NOMO-1 (cell line): Measurements from ENCODE around the gene MTHFS.

Experiments
- DNase-seq, 2 experiments: peaks; one replicate each; lab custom pipeline; 2025; ENCODE audit not compliant: unreplicated experiment in 2 of 2; lab: John Stamatoyannopoulos, UW

MTHFS gene

DNA sequence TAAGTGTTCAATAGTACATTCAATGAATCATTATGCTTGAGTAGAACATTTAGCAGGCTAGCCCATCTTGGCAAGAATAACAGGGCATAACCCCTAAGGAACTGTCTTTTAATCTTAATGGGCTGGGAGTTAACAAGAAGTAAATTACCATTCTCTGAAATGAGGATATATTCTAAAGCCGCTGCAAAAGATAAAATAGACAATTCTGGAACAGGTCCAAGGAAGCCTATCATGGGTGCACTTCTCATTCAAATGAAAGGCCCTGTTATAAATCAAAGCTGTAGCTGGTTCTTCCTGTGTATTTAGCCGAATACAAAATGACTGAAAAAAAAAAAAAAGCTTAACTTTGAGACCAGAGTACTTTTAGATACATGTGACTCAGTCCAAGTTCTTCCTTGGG is 15.6 kb downstream of the MTHFS start:
- DNase-seq, result no peak

DNA sequence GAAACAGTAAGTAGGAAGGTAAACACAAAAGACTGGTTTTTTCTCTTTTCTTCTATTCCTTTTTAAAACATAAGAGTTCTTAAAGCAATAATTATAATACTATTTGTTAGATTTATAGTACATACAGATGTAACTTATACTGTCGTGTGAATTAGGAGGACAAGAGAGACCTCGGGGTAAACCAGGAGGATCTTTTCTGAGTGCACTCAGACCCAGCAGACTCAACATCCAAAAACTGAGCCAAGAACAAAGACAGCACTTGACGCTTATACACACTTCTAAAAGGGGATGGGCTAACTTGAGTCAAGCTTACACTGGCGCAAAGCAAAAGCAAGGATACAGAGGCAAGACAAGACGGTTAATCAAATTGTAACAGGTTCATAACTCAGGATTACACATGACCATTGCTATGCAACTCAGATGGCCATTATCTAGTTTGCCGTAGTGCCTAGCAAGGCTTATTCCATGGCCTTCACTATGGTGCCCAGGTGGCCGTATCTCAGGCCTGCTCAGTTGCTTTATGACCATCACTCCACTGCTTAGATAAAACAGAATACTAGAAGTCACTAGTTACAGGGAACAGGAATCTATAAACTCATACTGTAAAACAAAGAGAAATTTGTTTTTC is 18.6 kb downstream of the MTHFS start:
- DNase-seq, result no peak

DNA sequence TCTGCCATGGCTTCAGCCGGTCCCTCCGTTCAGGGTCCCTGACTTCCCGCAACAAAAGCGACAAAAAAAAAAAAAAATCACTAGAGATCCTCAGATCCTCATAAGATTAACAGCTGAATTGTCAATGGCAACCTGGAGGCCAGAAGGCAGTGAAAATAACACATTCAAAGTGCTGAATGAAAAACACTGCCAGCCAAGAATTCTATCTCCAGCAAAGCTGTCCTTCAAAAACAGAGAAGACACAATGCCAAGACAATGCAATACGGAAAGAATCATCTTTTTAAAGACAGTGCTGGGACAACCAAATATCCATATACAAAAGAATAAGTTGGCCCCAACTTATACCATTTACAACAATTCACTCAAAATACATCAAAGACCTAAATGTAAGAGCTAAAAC is 21.6 kb downstream of the MTHFS start:
- no peak for DNase-seq

DNA sequence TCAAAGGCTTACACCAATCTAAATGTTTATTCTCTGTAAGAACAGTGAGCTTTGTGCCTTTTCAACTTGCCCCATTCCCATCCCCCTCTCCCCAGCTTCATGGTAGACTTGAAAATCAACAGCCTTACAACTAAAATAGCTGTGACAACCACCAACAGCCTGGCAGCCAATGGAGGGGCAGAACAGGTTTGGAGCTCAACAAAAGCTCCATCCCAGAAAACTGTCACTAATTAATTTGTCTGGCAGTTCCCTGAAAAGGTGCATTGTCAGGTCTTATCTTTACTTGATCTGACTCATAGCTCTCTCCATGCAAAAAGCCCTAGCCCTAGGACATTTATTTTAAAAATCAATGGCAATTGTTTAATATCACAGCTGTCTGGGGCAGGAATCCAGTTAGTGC is 22.6 kb downstream of the MTHFS start:
- DNase-seq, result no peak

DNA sequence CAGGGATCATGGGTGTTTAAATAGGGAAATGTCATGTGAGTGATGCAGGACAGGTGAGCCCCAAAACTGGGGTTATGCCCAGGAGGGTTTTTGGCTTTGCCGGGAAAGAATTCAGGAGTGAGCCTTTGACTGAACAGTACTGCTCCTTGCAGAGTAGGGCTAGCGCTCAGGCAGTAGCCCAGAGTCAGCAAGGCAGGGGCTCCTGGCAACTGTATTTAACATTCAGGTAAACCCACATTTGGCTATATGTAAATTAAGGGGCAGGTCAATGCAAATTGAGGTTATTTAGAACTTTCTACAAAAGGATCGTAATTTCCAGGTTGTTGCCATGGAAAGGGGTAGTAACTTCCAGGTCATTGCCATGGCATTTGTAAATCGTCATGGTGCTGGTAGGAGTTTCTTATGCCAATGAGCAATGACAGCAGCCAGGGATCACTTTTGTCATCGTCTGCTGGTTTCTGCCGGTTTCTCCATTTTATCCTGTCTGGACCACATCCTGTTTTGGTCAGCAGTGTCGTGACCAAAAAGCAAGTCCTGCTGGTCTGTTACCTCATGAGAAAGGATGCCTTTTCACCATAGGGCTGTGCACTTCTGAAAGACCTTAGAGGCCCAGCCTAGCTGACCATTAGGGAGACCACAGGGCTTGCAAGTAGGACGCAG is 24.3 kb downstream of the MTHFS start:
- DNase-seq, result peak; percentile 46 to 86

DNA sequence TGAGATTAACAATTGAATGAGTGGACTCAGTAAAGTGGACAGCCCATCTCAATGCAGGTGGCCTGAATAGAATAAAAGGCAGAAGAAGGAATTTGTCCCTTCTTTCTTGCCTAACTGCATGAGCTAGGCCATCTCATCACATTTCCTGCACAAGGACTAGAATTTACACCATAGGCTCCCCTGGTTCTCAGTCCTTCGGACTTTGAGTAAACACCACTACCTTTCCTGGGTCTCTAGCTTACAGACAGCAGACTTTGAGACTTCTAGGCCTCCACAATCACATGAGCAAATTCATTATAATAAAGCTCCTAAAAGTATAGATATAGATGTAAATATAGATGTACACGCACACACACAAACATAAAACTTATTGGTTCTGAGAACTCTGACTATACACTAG is 28.3 kb downstream of the MTHFS start:
- no peak for DNase-seq

DNA sequence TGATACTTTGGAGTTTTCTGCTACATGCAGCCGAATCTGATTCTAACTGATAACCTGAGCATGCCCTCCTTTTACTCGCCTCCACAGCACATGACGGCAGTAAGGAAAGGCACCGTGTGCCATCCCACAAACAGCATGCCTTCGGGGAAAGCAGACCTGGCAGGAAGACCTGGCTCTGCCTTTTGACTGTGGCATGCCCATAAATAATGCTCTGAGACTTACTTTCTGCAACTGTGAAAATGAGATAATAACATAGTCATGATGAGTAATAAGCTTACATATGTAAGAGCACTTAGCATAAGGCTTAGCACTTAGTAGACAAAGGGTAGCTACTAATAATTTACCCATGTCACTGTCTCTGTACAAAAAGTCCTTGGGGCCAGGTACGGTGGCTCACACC is 32.9 kb downstream of the MTHFS start:
- DNase-seq, result no peak

DNA sequence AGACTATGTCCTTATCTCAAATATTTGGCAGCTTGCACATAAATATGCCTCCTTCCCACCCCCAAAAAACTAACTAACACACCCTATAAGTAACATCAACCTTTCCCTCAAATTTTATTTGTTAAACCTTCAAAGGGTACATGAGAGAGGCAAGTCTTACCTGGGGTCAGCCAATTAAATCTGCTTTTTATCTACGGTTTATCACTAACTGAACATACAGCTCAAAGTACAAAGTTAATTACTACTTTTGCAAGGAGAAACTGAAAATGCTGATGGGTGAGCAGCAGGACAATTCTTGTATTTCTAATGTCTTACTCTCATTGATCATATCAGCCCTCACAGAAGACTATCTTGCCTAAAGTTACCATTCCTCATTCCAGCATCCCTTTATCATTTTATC is 34.6 kb downstream of the MTHFS start:
- no peak for DNase-seq

DNA sequence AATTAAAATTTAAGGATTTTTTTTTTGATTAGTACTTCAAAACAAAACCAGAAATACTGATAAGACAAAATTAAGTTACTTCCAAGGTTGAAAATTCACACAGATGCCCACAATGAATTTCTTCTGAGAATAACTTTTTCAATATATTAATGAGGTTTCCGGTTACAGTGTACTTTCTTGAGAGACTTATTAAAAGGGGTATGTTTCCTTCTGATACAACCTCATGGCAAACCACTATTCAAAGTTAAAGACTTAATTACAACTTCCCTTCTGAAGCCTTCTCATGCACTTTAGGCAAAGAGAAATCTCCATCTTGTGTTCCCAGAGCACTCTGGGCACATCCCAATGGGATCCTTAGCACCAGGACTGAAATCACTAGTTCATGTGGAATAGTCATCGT is 36.2 kb downstream of the MTHFS start:
- DNase-seq, result no peak

DNA sequence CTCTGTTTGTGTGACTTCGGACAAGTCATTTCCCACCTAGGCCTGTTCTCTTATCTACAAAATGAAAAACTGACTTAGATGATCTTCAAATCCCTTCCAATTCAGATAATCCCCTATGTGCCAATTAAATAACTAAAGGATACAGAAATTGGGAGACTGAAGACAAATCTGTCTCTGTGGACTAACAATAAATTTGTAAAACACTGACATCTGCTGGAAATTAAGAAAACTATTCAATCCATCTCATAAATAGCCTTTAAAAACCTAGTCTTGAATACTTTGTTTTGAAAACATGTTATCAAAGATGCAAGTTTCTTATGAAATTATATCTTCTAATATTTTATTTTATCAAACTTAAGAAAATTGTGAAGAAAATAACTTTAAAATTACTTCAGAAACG is 38.3 kb downstream of the MTHFS start:
- peak in 1 of 2 experiments; percentile 3 for DNase-seq

DNA sequence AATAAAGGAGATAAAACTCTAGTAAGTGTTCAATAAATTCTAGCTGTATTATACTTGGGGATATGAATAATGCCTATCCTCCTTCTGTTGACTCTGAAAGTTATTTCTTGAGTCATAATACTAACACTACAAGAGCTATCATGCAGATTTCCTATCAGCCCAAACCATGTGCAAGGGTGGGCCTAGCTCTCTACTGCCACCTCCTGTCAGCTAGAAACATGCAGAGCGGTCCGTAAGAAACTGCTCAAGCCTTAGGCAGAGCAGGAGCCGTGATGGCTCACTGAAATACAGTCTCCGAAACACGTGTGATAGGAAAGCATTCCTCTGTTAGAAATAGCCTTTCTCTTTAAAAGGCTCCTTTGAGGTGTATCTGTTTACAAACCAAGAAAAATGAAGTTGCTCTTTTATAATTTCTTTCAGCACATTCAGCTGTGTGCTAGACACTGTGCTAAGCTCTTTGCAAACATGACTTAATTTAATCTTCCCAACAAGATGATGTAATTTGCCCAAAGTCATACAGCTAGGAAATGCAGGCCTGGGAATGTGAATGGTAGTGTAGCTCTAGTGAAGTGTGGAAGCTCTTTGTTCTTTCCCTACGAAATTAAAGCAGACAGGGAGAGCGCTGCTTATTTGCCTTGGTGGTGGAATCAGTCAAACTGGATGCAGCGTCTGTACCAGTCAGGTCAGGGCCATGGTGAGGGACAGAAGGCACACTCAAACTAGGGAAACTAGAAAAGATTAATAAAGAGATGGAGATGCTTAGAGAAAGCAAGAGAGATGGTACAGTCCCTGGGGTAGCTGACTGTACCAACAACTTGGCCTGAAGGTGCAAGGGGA is 43.1 kb downstream of the MTHFS start:
- peak; percentile 55 to 63 for DNase-seq

DNA sequence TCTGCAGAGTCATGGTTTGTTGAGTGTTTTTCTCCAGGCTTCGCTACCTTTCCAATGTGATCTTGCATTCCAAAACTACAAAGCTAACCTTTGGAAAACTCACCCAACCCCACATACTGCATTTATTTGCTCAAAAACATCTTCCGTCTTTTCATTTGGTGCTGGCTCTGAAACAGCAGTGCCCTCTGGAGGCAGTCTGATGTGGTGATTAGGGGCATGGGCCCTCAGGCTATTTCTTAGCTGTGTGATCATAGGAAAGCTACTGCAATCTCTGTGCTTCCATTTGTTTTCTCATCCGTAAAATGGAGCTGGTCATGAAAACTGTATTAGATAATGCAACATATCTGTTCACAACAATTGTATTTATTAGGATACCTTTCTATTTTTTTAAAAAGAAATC is 47.0 kb downstream of the MTHFS start:
- peak in 1 of 2 experiments; percentile 5 for DNase-seq

DNA sequence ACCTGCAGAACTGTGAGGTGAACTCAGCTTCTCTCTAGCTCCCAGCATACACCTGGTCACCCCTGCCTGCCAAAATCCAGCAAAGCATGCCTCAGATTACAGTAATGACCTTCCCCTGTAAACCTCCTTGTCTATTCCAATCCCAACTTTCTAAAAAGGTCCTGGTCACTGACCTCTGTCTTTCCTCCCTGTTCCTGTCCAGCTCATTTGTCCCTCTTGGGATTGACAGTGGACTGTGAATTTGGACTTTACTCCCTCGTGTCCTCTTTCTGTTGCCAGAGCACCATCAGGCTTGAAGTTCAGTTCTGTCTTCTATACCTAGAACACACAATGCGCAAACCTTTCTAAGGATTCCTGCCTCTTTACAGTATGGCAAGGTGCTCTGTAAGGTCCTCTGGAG is 50.3 kb downstream of the MTHFS start:
- DNase-seq, result no peak

DNA sequence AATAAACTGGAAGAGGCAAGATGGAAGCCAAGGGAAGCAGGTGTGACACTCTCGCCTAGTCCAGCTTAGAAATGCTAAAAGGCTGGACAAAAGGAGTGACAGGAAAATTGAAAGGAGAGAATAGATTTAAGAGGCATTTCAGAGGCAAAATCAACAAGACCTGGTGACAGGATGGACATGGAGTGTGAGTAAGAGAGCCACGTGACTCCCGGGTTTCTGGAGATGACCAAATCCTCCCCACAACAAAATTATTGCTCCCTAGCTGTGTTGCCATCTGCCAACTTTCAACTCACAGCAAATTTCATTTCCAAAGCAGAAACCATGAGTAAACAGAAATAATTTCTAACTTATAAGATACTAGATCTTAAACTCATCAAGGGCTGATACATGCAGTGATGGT is 52.6 kb downstream of the MTHFS start:
- no peak for DNase-seq

DNA sequence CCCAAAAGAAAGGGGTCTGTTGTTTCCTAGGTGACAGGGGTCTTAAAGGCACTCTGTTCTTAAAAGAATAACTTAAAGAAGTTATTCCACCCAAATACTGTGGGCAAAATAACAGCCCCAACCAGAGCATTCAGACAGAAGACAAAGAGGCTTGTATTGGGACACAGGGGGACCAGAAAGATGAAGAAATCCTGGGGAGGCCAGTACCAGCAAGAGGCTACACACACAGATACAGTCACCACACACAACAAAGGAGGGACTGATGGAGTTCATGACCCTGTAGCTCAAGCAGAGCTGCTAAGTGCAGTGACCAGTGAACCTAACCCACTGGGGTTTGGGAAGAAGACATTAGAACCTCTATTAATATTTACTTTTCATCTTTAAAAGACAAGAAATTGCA is 59.0 kb downstream of the MTHFS start:
- DNase-seq, result no peak

DNA sequence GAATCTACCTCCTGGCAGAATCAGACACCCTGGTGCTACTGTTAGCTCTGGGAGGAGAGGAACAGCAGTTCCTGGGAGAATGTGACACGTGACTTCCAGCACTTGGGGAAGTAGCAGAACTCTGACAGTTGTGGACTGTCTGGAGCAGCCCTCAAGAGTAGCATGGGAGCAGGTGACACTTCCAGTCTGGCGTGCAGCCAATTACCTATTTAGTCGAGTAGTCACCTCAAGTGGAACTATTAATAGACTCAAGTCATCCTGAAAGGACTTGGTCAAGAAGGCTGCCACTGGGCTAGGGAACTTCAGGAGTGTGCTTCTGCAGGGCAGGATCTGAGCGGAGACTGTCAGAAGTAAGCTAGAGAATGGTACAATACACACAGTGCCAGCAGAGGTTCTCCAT is 62.3 kb downstream of the MTHFS start:
- DNase-seq, result no peak

DNA sequence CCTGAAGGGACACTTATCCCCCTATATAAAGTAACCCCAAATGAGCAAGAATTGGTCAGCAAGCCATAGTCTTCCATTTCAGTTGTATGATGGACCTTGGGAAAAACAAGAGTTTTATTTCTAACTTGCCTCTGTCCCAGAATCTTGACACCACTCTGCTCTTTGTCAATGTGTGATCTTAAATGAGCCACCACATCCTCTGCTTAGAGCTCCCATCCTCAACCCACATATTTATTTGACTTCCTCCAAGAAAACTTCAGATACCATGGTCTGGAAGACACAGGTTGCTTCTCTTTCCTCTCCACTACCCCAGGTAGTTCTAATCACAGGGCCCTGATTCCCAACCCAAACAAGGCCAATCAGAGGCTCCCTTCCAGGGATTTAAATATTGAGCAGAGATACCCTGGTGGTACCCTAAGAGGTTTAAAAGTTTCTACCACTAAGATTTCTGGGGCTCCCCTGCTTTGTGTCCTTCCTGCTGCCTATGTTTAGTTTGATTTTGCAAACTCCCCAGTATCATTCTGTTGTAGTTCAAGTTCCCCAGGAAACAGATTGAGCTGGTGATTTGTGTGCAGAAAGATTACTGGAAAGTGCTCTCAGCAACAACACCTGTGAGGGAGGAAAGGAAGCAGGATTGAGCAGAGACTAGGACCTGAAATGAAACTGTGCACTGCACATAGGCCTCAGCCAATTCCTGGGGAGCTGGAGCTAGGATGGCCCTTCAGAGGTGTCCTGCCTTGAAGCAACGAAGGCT is 64.3 kb downstream of the MTHFS start:
- no peak for DNase-seq

DNA sequence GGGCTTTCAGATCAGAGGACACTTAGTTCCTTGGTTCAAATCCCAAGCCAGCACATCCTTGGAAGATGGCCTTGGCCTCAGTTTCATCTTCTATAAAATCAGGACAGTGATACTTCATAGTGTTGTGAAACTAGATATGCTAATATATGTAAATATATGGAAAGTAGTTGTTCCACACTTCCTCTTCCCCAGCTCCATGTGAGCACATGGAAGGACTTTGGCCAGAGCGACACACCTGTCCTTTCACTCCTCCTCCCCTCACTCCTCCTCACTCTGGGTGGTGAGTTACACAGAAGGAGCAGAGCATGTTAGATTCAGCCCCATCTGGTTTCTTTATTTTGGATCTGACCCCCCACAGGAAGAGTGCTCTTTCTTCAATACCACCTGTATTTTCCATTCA is 65.2 kb downstream of the MTHFS start:
- no peak for DNase-seq

DNA sequence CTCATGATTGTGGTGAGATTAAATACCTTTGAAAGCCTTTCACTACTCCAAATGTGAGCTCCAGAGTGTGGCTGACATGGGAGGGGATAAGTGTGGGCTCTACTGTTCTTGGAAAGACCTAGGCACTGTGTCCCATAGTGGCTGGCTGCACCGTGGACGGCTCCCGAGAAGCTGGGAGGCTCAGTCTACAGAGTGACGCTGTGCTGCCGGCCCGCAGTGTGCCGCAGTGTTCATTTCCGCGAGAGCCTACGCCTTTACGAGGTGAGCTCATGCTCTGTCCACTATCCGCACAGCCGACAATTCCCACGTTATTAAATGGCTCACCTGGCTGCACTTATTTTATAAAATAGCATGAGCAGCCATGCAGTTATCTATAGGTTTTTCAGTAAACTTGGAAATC is 66.9 kb downstream of the MTHFS start:
- no peak for DNase-seq

DNA sequence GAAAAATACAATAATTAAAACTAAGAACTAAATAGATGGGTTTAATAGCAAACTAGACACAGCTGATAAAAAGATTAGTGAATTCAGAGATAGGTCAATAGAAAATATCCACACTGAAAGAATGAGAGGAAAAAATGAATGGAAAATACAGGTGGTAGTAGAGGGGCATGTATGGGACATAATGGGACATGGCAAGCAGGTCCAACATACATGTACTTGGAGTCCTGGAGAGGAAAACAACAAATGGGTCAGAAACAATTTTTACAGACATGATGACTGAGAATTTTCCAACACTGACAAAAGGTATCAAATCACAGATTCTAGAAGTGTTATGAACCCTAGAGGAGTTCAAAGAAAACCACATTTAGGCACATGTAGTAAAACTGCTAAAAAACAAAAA is 68.4 kb downstream of the MTHFS start:
- DNase-seq, result no peak

DNA sequence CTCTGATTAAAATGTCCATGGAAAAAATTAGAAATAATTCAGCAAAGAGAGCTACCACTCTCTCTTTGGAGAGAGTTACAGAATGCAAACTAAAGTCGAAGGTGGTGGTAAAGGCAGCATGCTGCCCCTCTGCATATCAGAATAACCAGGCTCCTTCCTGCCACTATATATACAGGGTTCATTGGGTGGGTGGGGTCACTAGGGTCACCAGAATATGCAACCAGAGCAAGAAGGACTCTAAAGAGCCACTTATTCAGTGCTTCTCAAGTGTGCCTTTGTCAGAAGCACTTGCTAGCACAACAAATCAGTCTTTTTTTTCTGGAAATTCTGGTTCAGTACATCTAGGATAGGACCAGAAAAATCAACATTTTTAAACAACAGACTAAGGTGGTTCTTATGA is 70.0 kb downstream of the MTHFS start:
- no peak for DNase-seq
